Transverse colon (tissue), 4 donors: ENCODE data around the gene C19orf73. TPM values are rescaled to one million over a fixed set of nuclear protein-coding genes. Genes with fewer than 3 reads are reported as not detected.

ENCODE experiments used
- DNase-seq: peaks from one replicate; pipeline ENCODE4 v3.0.0-alpha.2; 2019
- H3K27ac ChIP-seq, 4 donors: fragments of 200-600 bp; sonication (generic); 2 replicates each; pipeline ENCODE4 v1.5.1; 2016 to 2018; ENCODE audit warnings: inconsistent platforms in 4 of 4
- H3K27me3 ChIP-seq: fragments of 200-600 bp; sonication (generic); 2 replicates; pipeline ENCODE4 v1.5.1; 2017; ENCODE audit warnings: inconsistent platforms
- H3K36me3 ChIP-seq, 4 donors: fragments of 200-600 bp; sonication (generic); 2 replicates each; pipeline ENCODE4 v1.5.1; 2017 to 2019; ENCODE audit warnings: inconsistent platforms in 4 of 4
- H3K4me1 ChIP-seq, 4 donors: fragments of 200-600 bp; sonication (generic); 2 replicates each; pipeline ENCODE4 v1.5.1; 2017 to 2020; ENCODE audit warnings: inconsistent platforms in 4 of 4
- H3K4me3 ChIP-seq, 4 donors: fragments of 200-600 bp; sonication (generic); 1 replicate in 1 of 4; 2 replicates in 3 of 4; pipeline versions ENCODE4 v1.5.1 to v1.6.1; 2017 to 2019; ENCODE audit warnings: inconsistent platforms in 4 of 4
- H3K9me3 ChIP-seq, 2 donors: fragments of 200-600 bp; sonication (generic); 2 replicates each; pipeline ENCODE4 v1.5.1; 2017 to 2019; ENCODE audit warnings: inconsistent platforms in 2 of 2
- CTCF ChIP-seq, 5 experiments: fragments of 200-600 bp in 3 of 5; fragments of 450-650 bp in 2 of 5; sonication (generic) in 3 of 5; IDR thresholded peaks; 1 replicate in 2 of 5; 2 replicates in 3 of 5; pipeline ENCODE4 v1.5.1; 2016 to 2017; ENCODE audit warnings: antibody characterized with exemption in 5 of 5, inconsistent platforms in 3 of 5, mild to moderate bottlenecking in 2 of 5, moderate library complexity in 1 of 5
- EP300 ChIP-seq: sonication (generic); formaldehyde crosslinking; IDR thresholded peaks from one replicate; pipeline ENCODE4 v1.6.1; 2017; ENCODE audit warnings: antibody characterized with exemption, low read depth
- POLR2A ChIP-seq: fragments of 450-650 bp; IDR thresholded peaks from one replicate; pipeline ENCODE4 v1.6.1; 2016; ENCODE audit warnings: antibody characterized with exemption, mild to moderate bottlenecking, moderate library complexity
- POLR2AphosphoS5 ChIP-seq, 3 donors: sonication (generic); formaldehyde crosslinking; IDR thresholded peaks; one replicate each; pipeline ENCODE4 v1.6.1; 2016; ENCODE audit warnings: antibody characterized with exemption in 3 of 3
- WGBS, 2 donors: methylation state at CpG; one replicate each; pipeline ENCODE4 v1.1.5; 2018; ENCODE audit warnings: low coverage in 1 of 2; 5-methylcytosine and 5-hydroxymethylcytosine counted together
- in situ Hi-C, 4 donors: fragments of 200-750 bp; cut with MboI; loops; one replicate each; pipeline versions ENCODE4 v1.15.0 to v1.15.1; 2017; ENCODE audit warnings: low sequenced_read_pairs in 3 of 4, low pct_ligation_motif_present in 1 of 4, low pct_unique_long_range_greater_than_20kb in 1 of 4
- intact Hi-C: fragments of 100-400 bp; cut with DNase I; formaldehyde crosslinking; loops from one replicate; pipeline ENCODE4 v1.15.1; 2023; ENCODE audit warnings: low total_unique reads
- small RNA-seq, 4 donors: library from RNA; depleted of rRNA; stranded (forward); fragments of <200 nt; gene quantifications; one replicate each; pipeline ENCODE3, GENCODE V24; 2016
- total RNA-seq, 4 donors: library from RNA; depleted of rRNA; stranded (reverse); fragments of >200 nt; gene quantifications; one replicate each; pipeline ENCODE4 v1.1.0, GENCODE V29; 2016

Gene C19orf73
- total RNA-seq, 4 donors from 2014 or later: 7.5 to 12.5 (median 8.2) TPM; not detected in 1

- Histone ChIP-seq H3K9me3 (no peaks in the 10 kb centered on the region), H3K36me3 (no peaks in the 10 kb centered on the region), H3K4me1 (peaks cover 0 to 8% (median 3%) of the 10 kb centered on the region in 4 donors), H3K4me3 (no peak overlapping the region), H3K27ac (no peak overlapping the region), H3K27me3 (peaks cover 93% of the 10 kb centered on the region)
- 93% methylated on average over 13 to 21 of the region's 21 CpGs for WGBS, 2 donors
- TF ChIP-seq EP300 (no peak), POLR2AphosphoS5 (IDR thresholded peaks at IDR 0.05) (no peak), POLR2A (no peak), CTCF (IDR thresholded peaks at IDR 0.05) (no peak)
- intact Hi-C loops: no loop called here
- in situ Hi-C loops: no loop called here
- no peak for DNase-seq
Measured at GRCh38 chr19:49070416-49070815, 48.5 kb downstream of the C19orf73 start.

GRCh38 chr19:49069026-49069425 lies 49.9 kb downstream of the C19orf73 start:
- Histone ChIP-seq H3K27me3 (peaks cover 100% of the 10 kb centered on the region), H3K27ac (no peak overlapping the region), H3K9me3 (no peaks in the 10 kb centered on the region), H3K4me3 (no peak overlapping the region), H3K4me1 (peaks cover 0 to 17% (median 12%) of the 10 kb centered on the region in 4 donors), H3K36me3 (no peaks in the 10 kb centered on the region)
- WGBS, 2 donors: 92% methylated on average over 9 of the region's 9 CpGs; no CpG with 5 or more reads in 1 of the 2 donors
- DNase-seq: no peak
- intact Hi-C loops (no loop called here), in situ Hi-C loops (no loop called here)
- no peak for TF ChIP-seq EP300
- TF ChIP-seq POLR2AphosphoS5 (IDR thresholded peaks at IDR 0.05): no peak
- TF ChIP-seq CTCF (IDR thresholded peaks at IDR 0.05): no peak
- no peak for TF ChIP-seq POLR2A

Small RNAs within 50 kb of the gene (small RNA-seq; reads per million reads assigned to genes)
- 0 reads per million in 4 donors for gene RN7SL708P

Other genes with a start within 250 kb of the C19orf73 start
- gene PPP1R15A, start 246.7 kb downstream of the C19orf73 start, total RNA-seq: 100 to 1,000 TPM in 1 of 4 donors, 10 to 100 TPM in 3; 49.4 to 109 (median 69.5) TPM
- gene TULP2, start 220.4 kb downstream of the C19orf73 start, total RNA-seq: not detected
- 100 to 1,000 TPM; 135 to 196 (median 174) TPM for gene NUCB1, start 218.8 kb downstream of the C19orf73 start, total RNA-seq
- gene DHDH, start 185.4 kb downstream of the C19orf73 start, total RNA-seq: 1 to 10 TPM in 2 of 4 donors, not detected in 2; 3.4 to 4.9 TPM
- gene BAX, start 164.3 kb downstream of the C19orf73 start, total RNA-seq: 100 to 1,000 TPM in 2 of 4 donors, 10 to 100 TPM in 2; 74.5 to 152 (median 112) TPM
- 1,000 to 10,000 TPM; 3,057 to 3,935 (median 3,837) TPM for gene FTL, start 153.8 kb downstream of the C19orf73 start, total RNA-seq
- 100 to 1,000 TPM in 1 of 4 donors, 10 to 100 TPM in 3; 31.8 to 107 (median 40.9) TPM for gene GYS1, start 125.8 kb downstream of the C19orf73 start, total RNA-seq
- 10 to 100 TPM; 48.6 to 66.9 (median 59.4) TPM for gene RUVBL2, start 125.3 kb downstream of the C19orf73 start, total RNA-seq
- gene LHB, start 102.1 kb downstream of the C19orf73 start, total RNA-seq: 1 to 10 TPM in 1 of 4 donors, not detected in 3; 1.4 TPM
- gene CGB3, start 94.8 kb downstream of the C19orf73 start, total RNA-seq: not detected
- gene CGB2, start 87.3 kb downstream of the C19orf73 start, total RNA-seq: not detected
- gene CGB1, start 82.2 kb downstream of the C19orf73 start, total RNA-seq: not detected
- not detected for gene CGB5, start 75.3 kb downstream of the C19orf73 start, total RNA-seq
- gene CGB8, start 70.0 kb downstream of the C19orf73 start, total RNA-seq: not detected
- gene CGB7, start 61.4 kb downstream of the C19orf73 start, total RNA-seq: under 1 TPM in 1 of 4 donors, not detected in 3; 0.20 TPM
- not detected for gene NTF4, start 54.3 kb downstream of the C19orf73 start, total RNA-seq
- gene KCNA7, start 46.4 kb downstream of the C19orf73 start, total RNA-seq: under 1 TPM in 1 of 4 donors, not detected in 3; 0.14 TPM
- gene SNRNP70, start 33.7 kb downstream of the C19orf73 start, total RNA-seq: 100 to 1,000 TPM; 216 to 682 (median 292) TPM
- gene LIN7B, start 4.8 kb downstream of the C19orf73 start, total RNA-seq: 10 to 100 TPM; 14.2 to 92.8 (median 39.8) TPM
- 100 to 1,000 TPM in 1 of 4 donors, 10 to 100 TPM in 3; 18.6 to 106 (median 19.9) TPM for gene PPFIA3, start 401 bp upstream of the C19orf73 start, total RNA-seq
- under 1 TPM in 2 of 4 donors, not detected in 2; 0.16 to 0.82 TPM for gene HRC, start 36.3 kb upstream of the C19orf73 start, total RNA-seq
- 100 to 1,000 TPM; 247 to 884 (median 568) TPM for gene TRPM4, start 38.6 kb upstream of the C19orf73 start, total RNA-seq
- under 1 TPM in 3 of 4 donors, not detected in 1; 0.40 to 0.75 (median 0.48) TPM for gene SLC6A16, start 206.0 kb upstream of the C19orf73 start, total RNA-seq
- gene CD37, start 216.3 kb upstream of the C19orf73 start, total RNA-seq: 10 to 100 TPM in 3 of 4 donors, 1 to 10 TPM in 1; 8.5 to 24.0 (median 13.3) TPM
- gene TEAD2, start 243.3 kb upstream of the C19orf73 start, total RNA-seq: 10 to 100 TPM in 3 of 4 donors, 1 to 10 TPM in 1; 5.6 to 20.3 (median 10.9) TPM
- 1 to 10 TPM in 1 of 4 donors, not detected in 3; 2.2 TPM for gene DKKL1, start 244.7 kb upstream of the C19orf73 start, total RNA-seq